Subcutaneous abdominal adipose tissue (tissue), 5 donors: ENCODE results near the gene COL9A2.

Experiments
- H3K27ac ChIP-seq: one replicate; pipeline ENCODE4 v1.7.0; 2013; ENCODE audit warnings: low read depth, mild to moderate bottlenecking, inconsistent platforms, low read length, moderate library complexity
- H3K27me3 ChIP-seq, 5 donors: one replicate each; pipeline ENCODE4 v1.7.0; 2013; ENCODE audit warnings: low read length in 5 of 5, inconsistent platforms in 1 of 5; ENCODE audit not compliant: control insufficient read depth in 5 of 5, insufficient read depth in 4 of 5
- H3K36me3 ChIP-seq, 5 donors: one replicate each; pipeline ENCODE4 v1.7.0; 2013; ENCODE audit warnings: low read length in 5 of 5; ENCODE audit not compliant: control insufficient read depth in 5 of 5, insufficient read depth in 5 of 5
- H3K4me1 ChIP-seq, 5 donors: one replicate each; pipeline ENCODE4 v1.7.0; 2013; ENCODE audit warnings: low read length in 5 of 5, mild to moderate bottlenecking in 3 of 5, moderate library complexity in 1 of 5; ENCODE audit not compliant: control insufficient read depth in 5 of 5, insufficient read depth in 5 of 5
- H3K4me3 ChIP-seq, 5 donors: one replicate each; pipeline ENCODE4 v1.7.0; 2013; ENCODE audit warnings: low read length in 5 of 5, low read depth in 1 of 5
- H3K9ac ChIP-seq, 5 donors: one replicate each; pipeline ENCODE4 v1.7.0; 2013; ENCODE audit warnings: low read length in 5 of 5, mild to moderate bottlenecking in 4 of 5, moderate library complexity in 3 of 5
- H3K9me3 ChIP-seq, 5 donors: one replicate each; pipeline ENCODE4 v1.7.0; 2013; ENCODE audit warnings: low read length in 5 of 5; ENCODE audit not compliant: control insufficient read depth in 5 of 5
- donor health status: healthy.
- donor health status: healthy.
- donor health status: healthy.
- donor health status: healthy.
- donor health status: healthy.

COL9A2 gene

DNA sequence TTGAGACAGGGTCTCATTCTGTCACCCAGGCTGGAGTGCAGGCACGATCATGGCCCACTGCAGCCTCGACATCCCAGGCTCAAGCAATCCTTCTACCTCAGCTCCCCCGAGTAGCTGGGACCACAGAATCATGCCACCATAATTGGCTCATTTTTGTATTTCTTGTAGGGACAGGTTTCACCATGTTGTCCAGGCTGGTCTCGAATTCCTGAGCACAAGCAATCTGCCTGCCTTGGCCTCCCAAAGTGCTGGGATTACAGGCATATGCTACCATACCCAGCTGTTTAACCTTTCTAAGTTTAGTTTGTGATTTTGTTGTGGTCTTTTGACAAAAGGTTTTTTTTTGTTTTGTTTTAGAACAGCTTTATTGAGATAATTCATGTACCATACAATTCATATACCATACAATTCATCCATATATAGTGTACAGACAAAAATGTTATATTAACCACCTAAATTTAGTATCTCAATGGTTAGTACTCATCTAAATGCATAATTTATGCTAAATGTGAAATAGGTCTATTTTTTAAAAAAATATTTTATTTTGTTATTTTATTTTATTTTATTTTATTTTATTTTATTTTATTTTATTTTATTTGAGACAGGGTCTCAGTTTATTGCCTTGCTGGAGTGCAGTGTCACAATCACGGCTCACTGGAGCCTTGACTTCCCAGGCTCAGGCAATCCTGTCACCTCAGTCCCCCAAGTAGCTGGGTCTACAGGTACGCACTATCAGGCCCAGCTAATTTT, 50.1 kb downstream of the COL9A2 start:
- H3K4me1 ChIP-seq: peaks cover 3 to 15% (median 9%) of the 10 kb centered on the region in 5 donors
- H3K9ac ChIP-seq: no peak overlapping the region
- no peaks in the 10 kb centered on the region for H3K9me3 ChIP-seq
- H3K36me3 ChIP-seq: peaks cover 39 to 73% (median 48%) of the 10 kb centered on the region in 5 donors
- H3K27ac ChIP-seq: peak overlapping the region; percentile 72
- H3K4me3 ChIP-seq: no peak overlapping the region
- no peaks in the 10 kb centered on the region for H3K27me3 ChIP-seq

DNA sequence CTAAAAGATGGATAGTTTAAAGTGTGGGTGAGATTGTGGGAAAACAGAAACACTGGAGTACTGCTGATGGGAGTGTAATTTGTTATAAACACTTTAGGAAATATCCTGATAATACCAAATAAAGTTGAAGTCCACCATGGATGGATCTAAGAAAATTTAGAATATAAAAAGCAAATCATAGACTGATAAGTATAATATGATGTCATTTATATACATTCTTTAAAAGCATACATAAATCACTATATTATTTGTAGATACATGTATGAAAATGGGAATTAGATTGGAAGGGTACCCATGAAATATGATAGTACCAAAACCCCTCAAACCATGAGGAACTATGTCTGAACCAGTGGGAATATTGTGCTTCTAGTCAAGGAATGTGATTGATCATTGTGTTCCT, 51.2 kb downstream of the COL9A2 start:
- H3K27ac ChIP-seq: peak overlapping the region; percentile 26
- no peaks in the 10 kb centered on the region for H3K27me3 ChIP-seq
- no peaks in the 10 kb centered on the region for H3K9me3 ChIP-seq
- no peak overlapping the region for H3K4me3 ChIP-seq
- peaks cover 3 to 15% (median 9%) of the 10 kb centered on the region in 5 donors for H3K4me1 ChIP-seq
- no peak overlapping the region for H3K9ac ChIP-seq
- H3K36me3 ChIP-seq: peaks cover 34 to 74% (median 48%) of the 10 kb centered on the region in 5 donors

- no peak overlapping the region for H3K27ac ChIP-seq
- peaks cover 33 to 74% (median 46%) of the 10 kb centered on the region in 5 donors for H3K36me3 ChIP-seq
- no peak overlapping the region for H3K9ac ChIP-seq
- no peaks in the 10 kb centered on the region for H3K9me3 ChIP-seq
- no peak overlapping the region for H3K4me3 ChIP-seq
- peaks cover 3 to 15% (median 9%) of the 10 kb centered on the region in 5 donors for H3K4me1 ChIP-seq
- no peaks in the 10 kb centered on the region for H3K27me3 ChIP-seq
Measured at GRCh38 chr1:40265298-40265697, 51.8 kb downstream of the COL9A2 start.

DNA sequence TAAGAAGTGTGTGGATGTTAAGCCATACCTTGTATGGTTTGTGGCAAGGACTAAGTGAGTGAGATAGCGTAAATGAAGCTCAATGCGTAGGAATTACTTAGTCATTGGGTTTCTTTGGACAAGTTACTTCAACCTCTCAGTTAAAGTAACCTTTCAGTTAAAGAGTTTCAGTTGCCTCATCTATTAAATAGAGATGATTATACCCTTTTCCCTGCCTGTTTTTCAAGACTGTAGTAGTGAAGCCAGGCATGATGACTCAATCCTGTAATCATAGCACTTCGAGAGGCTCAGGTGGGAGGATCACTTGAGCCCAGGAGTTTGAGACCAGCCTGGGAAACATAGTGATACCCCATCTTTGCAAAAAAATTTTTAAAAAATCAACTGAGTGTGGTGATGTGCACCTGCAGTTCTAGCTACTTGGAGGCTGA, 52.7 kb downstream of the COL9A2 start:
- no peak overlapping the region for H3K9ac ChIP-seq
- no peak overlapping the region for H3K27ac ChIP-seq
- H3K4me3 ChIP-seq: no peak overlapping the region
- H3K36me3 ChIP-seq: peaks cover 25 to 67% (median 40%) of the 10 kb centered on the region in 5 donors
- H3K9me3 ChIP-seq: no peaks in the 10 kb centered on the region
- H3K27me3 ChIP-seq: no peaks in the 10 kb centered on the region
- H3K4me1 ChIP-seq: peaks cover 3 to 23% (median 13%) of the 10 kb centered on the region in 5 donors

GRCh38 chr1:40258445-40258769, 58.7 kb downstream of the COL9A2 start:
- no peaks in the 10 kb centered on the region for H3K27me3 ChIP-seq
- peak overlapping the region; percentile 92 to 99 (median 99) for H3K4me3 ChIP-seq
- H3K27ac ChIP-seq: peak overlapping the region; percentile 89
- peak overlapping the region; percentile 93 to 100 (median 99) for H3K9ac ChIP-seq
- H3K9me3 ChIP-seq: no peaks in the 10 kb centered on the region
- peaks cover 0 to 42% (median 34%) of the 10 kb centered on the region in 5 donors for H3K4me1 ChIP-seq
- H3K36me3 ChIP-seq: peaks cover 21 to 33% (median 26%) of the 10 kb centered on the region in 5 donors

GRCh38 chr1:40257688-40258444, 59.2 kb downstream of the COL9A2 start, which contains the start of gene ZMPSTE24:
Gene ZMPSTE24, plus strand, starts transcription at chr1:40258236. Its CDS starts 36 bp downstream, at chr1:40258272.
- Histone ChIP-seq H3K4me3 (peak within 1 kb of the TSS; percentile 92 to 99 (median 99)), H3K9ac (peak within 1 kb of the TSS; percentile 98 to 100 (median 99)), H3K4me1 (peaks cover 0 to 37% (median 29%) of the 10 kb centered on the region in 5 donors), H3K27ac (peak within 1 kb of the TSS; percentile 99), H3K9me3 (no peaks in the 10 kb centered on the region), H3K36me3 (peaks cover 16 to 28% (median 21%) of the 10 kb centered on the region in 5 donors), H3K27me3 (no peaks in the 10 kb centered on the region)

- Histone ChIP-seq H3K4me3 (peak overlapping the region; percentile 92 to 99 (median 97)), H3K27ac (peak overlapping the region; percentile 99), H3K4me1 (peaks cover 0 to 36% (median 27%) of the 10 kb centered on the region in 5 donors), H3K27me3 (no peaks in the 10 kb centered on the region), H3K36me3 (peaks cover 10 to 23% (median 16%) of the 10 kb centered on the region in 5 donors), H3K9ac (peak overlapping the region; percentile 98 to 100 (median 99)), H3K9me3 (no peaks in the 10 kb centered on the region)
Measured at GRCh38 chr1:40257313-40257687, 59.8 kb downstream of the COL9A2 start.

GRCh38 chr1:40256401-40257084, 60.5 kb downstream of the COL9A2 start:
- Histone ChIP-seq H3K4me3 (peak overlapping the region; percentile 92 to 99 (median 97)), H3K27me3 (no peaks in the 10 kb centered on the region), H3K9ac (peak overlapping the region in 4 of 5 donors; percentile 98 to 100 (median 99)), H3K4me1 (peaks cover 0 to 36% (median 27%) of the 10 kb centered on the region in 5 donors), H3K27ac (peak overlapping the region; percentile 99), H3K9me3 (no peaks in the 10 kb centered on the region), H3K36me3 (peaks cover 5 to 15% (median 12%) of the 10 kb centered on the region in 5 donors)

DNA sequence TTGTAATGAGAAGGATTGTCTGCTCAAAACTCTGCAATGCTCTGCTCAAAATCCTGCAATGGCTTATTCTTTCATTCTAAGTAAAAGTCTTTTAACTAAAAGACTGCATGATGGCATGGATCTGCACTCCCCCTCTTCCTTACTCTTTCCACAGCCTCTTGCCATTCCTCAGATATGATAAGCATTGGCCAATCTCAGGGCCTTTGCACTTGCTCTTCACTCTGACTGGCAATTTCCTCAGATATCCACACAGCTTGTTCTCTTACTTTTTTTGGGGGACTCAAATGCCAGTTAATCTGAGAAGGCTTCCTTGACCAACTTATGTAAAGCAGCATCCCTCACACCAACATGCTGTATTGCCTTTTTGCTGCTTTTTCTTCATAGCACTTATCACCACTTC, 61.9 kb downstream of the COL9A2 start:
- H3K27me3 ChIP-seq: no peaks in the 10 kb centered on the region
- no peak overlapping the region for H3K4me3 ChIP-seq
- no peaks in the 10 kb centered on the region for H3K9me3 ChIP-seq
- H3K4me1 ChIP-seq: peaks cover 0 to 35% (median 26%) of the 10 kb centered on the region in 5 donors
- no peak overlapping the region for H3K9ac ChIP-seq
- peaks cover 0 to 2% (median 2%) of the 10 kb centered on the region in 5 donors for H3K36me3 ChIP-seq
- no peak overlapping the region for H3K27ac ChIP-seq
